ENCODE data around the gene PDE3B. TPM values are rescaled to one million over a fixed set of nuclear protein-coding genes. Genes with fewer than 3 reads are reported as not detected.
"Not testable (repeated sequence)": the region's sequence is repeated elsewhere in the genome, so short reads cannot be mapped to it uniquely, and the experiment has no call there.

The PDE3B gene
- total RNA-seq, 4 donors from 2014 or later: 14.0 to 30.5 (median 18.0) TPM

GRCh38 chr11:14875163-14875562, 231.6 kb downstream of the PDE3B start:
- Histone ChIP-seq H3K27ac (no peak overlapping the region), H3K9me3 (no peaks in the 10 kb centered on the region), H3K4me3 (no peak overlapping the region), H3K36me3 (peaks cover 0 to 32% (median 0%) of the 10 kb centered on the region in 3 donors), H3K4me1 (no peaks in the 10 kb centered on the region), H3K27me3 (no peaks in the 10 kb centered on the region)
- no peak for TF ChIP-seq CTCF (IDR thresholded peaks at IDR 0.05)
- TF ChIP-seq POLR2A (IDR thresholded peaks at IDR 0.05): no peak
- no peak for DNase-seq

GRCh38 chr11:14881576-14882193, 238.1 kb downstream of the PDE3B start:
- H3K27ac ChIP-seq: no peak overlapping the region
- TF ChIP-seq CTCF (IDR thresholded peaks at IDR 0.05): no peak
- no peak for TF ChIP-seq POLR2A (IDR thresholded peaks at IDR 0.05)
- peaks cover 0 to 25% (median 2%) of the 10 kb centered on the region in 3 donors for H3K36me3 ChIP-seq
- H3K4me1 ChIP-seq: peaks cover 0 to 4% (median 0%) of the 10 kb centered on the region in 4 donors
- H3K4me3 ChIP-seq: no peak overlapping the region
- DNase-seq: no peak
- H3K27me3 ChIP-seq: no peaks in the 10 kb centered on the region
- H3K9me3 ChIP-seq: no peaks in the 10 kb centered on the region

GRCh38 chr11:14882196-14882595, 238.6 kb downstream of the PDE3B start:
- H3K27ac ChIP-seq: no peak overlapping the region
- no peaks in the 10 kb centered on the region for H3K27me3 ChIP-seq
- no peak for TF ChIP-seq CTCF (IDR thresholded peaks at IDR 0.05)
- TF ChIP-seq POLR2A (IDR thresholded peaks at IDR 0.05): no peak
- DNase-seq: no peak
- peaks cover 0 to 9% (median 0%) of the 10 kb centered on the region in 4 donors for H3K4me1 ChIP-seq
- H3K36me3 ChIP-seq: peaks cover 0 to 21% (median 2%) of the 10 kb centered on the region in 3 donors
- H3K9me3 ChIP-seq: no peaks in the 10 kb centered on the region
- no peak overlapping the region for H3K4me3 ChIP-seq

GRCh38 chr11:14883683-14884082, 240.1 kb downstream of the PDE3B start:
- not testable (repeated sequence) for H3K36me3 ChIP-seq, H3K27me3 ChIP-seq, H3K9me3 ChIP-seq, DNase-seq, H3K4me3 ChIP-seq, H3K27ac ChIP-seq
- peaks cover 0 to 10% (median 0%) of the 10 kb centered on the region in 4 donors for H3K4me1 ChIP-seq

- no peak for DNase-seq
- Histone ChIP-seq H3K4me3 (no peak overlapping the region), H3K4me1 (peaks cover 0 to 14% (median 0%) of the 10 kb centered on the region in 4 donors), H3K27me3 (no peaks in the 10 kb centered on the region), H3K36me3 (peaks cover 0 to 2% (median 0%) of the 10 kb centered on the region in 3 donors), H3K27ac (no peak overlapping the region), H3K9me3 (no peaks in the 10 kb centered on the region)
- TF ChIP-seq CTCF (IDR thresholded peaks at IDR 0.05) (no peak), POLR2A (IDR thresholded peaks at IDR 0.05) (no peak)
These were observed 241.2 kb downstream of the PDE3B start for GRCh38 chr11:14884667-14885273.

GRCh38 chr11:14886513-14886912, 242.9 kb downstream of the PDE3B start:
- Histone ChIP-seq H3K27me3 (no peaks in the 10 kb centered on the region), H3K9me3 (no peaks in the 10 kb centered on the region), H3K4me1 (peaks cover 0 to 25% (median 0%) of the 10 kb centered on the region in 4 donors), H3K27ac (no peak overlapping the region), H3K4me3 (no peak overlapping the region), H3K36me3 (no peaks in the 10 kb centered on the region)
- DNase-seq: no peak
- TF ChIP-seq POLR2A (IDR thresholded peaks at IDR 0.05) (no peak), CTCF (IDR thresholded peaks at IDR 0.05) (no peak)
